Activated T-cell treated with anti-CD3 and anti-CD28 coated beads for 1 hour (primary cell): ENCODE measurements around the gene POU2AF1.
"Not testable (repeated sequence)": the region's sequence is repeated elsewhere in the genome, so short reads cannot be mapped to it uniquely, and the experiment has no call there.

Source experiments
- DNase-seq: peaks from one replicate; pipeline ENCODE4 v3.0.0-alpha.2; 2020; ENCODE audit warnings: low read depth

Gene POU2AF1

GRCh38 chr11:111344032-111344431 is 35.0 kb downstream of the POU2AF1 start:
- DNase-seq: no peak

- no peak for DNase-seq
Observed at GRCh38 chr11:111342329-111342728, 36.7 kb downstream of the POU2AF1 start.

GRCh38 chr11:111339758-111340388 is 39.2 kb downstream of the POU2AF1 start:
- no peak for DNase-seq

DNA sequence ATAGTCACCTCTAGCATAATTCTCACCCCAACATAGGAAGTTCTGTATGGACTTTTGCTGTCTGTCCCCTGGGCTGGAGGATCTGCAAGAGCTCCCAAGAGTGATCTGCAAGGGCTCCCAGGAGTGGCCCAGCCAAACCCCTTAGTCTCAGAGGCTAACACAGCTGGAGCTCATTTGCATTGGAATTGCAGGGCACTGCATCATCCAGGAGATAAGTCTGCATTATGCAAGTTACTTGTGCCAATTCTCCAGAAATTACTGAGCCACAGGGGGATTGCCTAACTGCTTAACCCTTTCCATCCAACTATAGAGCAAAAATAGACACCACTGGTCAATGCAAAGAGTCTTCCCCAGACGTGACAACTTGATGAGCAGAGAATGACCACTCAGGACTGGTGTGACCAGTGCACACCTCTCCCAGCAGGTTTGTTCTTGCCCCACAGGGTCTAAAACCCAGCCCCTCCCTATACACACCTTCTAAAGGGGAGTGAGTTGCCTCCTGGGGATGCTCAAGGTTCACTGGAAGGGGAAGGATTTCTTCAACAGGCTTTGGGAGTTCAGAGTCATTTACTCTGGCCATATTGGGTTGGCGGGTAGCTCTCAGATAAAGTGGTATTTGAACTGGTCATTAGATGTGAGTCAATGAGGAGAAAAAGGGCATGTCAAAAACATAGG is 42.4 kb downstream of the POU2AF1 start:
- no peak for DNase-seq

GRCh38 chr11:111336062-111336461 is 43.0 kb downstream of the POU2AF1 start:
- no peak for DNase-seq

DNA sequence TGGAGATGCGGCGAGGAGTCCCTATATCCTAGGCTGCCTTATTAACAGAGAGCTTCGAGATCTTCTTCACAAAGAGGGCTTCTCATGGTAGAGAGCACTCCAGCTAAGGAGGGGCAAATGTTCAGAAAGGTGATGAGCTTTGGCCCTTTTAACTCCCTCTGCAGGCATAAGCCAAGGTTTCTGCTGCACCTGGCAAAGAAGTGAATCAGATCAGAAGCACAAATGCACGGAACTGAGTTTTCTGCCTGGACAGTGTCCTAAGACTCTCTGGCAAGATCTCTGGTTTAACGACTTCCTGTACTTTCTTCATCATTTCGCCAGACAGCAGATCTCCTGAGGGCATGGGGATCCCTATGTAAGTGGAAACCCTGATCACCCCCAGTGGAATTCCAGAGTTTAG is 43.5 kb downstream of the POU2AF1 start:
- DNase-seq: no peak

GRCh38 chr11:111334532-111335502 is 44.3 kb downstream of the POU2AF1 start:
- DNase-seq: no peak

DNA sequence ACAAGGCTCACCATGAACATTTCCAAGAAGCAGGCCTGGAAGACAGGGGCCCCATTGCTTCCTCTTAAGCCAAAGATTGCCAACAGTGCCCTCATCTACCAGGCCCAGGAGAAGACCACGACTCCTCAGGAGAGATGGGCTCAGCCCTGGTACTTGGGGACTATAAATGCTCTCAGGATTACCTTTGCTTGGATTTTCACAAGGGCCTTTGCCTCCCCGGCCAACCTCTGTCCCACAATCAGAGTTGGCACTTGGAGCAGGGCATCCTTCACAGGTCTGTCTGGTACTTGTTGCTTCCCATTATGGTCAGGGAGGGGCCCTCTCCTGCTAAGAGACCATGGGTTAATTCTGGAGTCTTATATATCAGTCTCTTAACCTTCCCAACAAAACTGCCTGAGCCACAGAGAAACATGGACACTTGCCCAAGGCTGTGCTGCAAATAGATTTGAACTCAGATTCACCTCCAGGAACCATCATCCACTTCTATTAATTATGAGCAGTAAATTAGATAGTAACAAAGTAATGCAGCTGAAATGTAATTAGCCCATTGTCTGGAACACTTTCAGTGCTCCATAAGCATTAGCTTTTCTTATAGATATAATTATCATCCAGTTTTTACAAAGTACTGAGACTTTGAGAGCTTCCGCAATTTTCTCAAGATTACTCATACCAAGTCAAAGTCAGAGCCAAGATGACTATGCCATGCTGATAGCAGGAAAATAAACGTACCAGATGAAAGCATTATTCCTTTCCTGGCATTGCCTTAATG is 47.2 kb downstream of the POU2AF1 start:
- DNase-seq: no peak

DNA sequence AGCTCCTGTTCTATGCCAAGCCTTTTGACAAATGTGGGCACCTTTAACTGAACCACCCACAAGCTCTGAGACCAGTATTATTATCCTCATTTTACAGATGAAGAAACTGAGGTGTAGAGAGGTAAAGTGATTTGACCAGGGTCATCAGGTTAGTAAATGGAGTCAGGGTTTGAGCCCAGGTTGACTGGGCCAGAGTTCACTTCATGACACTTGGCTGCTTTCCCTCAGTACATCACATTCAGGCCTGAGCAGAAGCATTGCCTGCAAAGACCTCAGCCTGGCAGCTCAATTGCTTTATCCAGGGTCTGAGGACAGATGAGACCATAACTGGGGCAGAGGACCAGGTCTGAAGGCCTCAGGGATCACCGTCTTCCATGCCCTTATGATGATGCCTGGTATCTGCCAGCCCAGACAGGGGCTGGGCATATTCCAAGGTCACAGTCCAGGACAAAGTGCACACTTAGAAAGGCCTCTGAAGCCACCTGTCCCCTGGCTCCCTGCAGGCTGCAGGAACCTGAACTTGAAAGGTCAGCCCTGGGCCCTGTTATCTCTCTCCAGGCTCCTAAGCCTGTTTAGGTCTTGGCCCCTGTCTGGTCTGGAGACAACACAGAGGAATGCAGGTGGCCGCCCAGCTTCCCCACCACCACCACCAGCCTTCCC is 48.7 kb downstream of the POU2AF1 start:
- no peak for DNase-seq

DNA sequence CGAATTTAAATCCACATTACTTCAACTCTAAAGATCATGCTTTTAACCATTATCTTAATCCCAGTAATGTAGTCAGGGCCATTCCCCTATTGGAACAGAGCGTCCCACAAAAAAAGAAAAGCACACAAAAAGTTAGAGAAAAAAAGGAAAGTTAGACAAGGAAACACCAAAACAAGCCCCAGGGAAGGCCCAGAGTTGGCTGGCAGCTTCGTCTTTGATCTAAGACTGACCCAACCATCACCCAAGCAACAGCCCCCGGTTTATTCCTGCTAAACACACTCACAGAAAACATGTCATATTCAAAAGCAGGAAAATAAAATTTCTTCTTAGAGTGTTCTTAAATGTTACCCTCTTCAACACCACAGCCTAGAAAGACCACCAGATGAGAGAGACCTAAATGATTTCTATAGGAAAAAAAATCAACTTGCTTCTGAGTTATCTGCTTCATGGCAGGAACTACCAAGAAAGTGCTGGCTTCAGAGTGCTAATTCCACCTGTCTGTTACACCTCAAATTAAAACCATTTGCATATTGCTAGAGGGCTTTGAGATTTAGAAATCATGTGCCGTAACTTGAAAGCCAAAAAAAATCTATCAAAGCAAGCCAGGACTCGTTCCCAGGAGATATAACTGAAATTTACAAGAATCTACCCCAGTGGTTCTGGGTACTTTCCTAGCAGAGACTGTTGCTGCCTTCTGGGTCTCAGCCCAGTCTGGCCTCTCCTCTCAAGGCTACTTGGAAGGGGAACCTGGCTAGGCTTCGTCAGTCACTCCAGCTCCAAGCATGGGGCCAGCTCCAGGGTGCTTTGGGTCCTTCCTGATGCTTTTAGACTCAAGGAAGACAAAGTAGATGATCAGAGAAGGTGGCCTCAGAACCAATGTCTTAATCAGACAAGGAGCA is 49.5 kb downstream of the POU2AF1 start:
- DNase-seq: no peak

- no peak for DNase-seq
Observed at GRCh38 chr11:111327908-111328624, 51.0 kb downstream of the POU2AF1 start.

GRCh38 chr11:111326824-111327223 is 52.3 kb downstream of the POU2AF1 start:
- DNase-seq: no peak

DNA sequence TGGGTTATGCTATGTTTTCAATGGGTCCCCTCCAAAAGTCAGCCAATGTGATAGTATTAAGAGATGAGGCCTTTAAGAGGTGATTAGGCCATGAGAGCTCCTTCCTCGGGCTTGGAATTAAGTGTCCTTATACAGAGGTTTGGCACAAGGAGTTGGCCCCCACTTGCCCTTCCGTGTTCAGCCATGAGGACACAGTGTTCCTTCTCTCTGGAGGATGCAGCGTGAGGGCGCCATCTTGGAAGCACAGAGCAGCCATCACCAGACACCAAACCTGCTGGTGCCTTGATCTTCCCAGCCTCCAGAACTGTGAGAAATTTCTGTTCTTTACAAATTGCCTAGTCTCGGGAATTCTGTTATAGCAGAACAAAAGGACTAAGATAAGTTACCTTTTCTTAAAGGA is 53.8 kb downstream of the POU2AF1 start:
- no peak for DNase-seq

- DNase-seq: no peak
Observed at GRCh38 chr11:111324277-111324720, 54.8 kb downstream of the POU2AF1 start.

GRCh38 chr11:111322534-111322933 is 56.5 kb downstream of the POU2AF1 start:
- DNase-seq: no peak

DNA sequence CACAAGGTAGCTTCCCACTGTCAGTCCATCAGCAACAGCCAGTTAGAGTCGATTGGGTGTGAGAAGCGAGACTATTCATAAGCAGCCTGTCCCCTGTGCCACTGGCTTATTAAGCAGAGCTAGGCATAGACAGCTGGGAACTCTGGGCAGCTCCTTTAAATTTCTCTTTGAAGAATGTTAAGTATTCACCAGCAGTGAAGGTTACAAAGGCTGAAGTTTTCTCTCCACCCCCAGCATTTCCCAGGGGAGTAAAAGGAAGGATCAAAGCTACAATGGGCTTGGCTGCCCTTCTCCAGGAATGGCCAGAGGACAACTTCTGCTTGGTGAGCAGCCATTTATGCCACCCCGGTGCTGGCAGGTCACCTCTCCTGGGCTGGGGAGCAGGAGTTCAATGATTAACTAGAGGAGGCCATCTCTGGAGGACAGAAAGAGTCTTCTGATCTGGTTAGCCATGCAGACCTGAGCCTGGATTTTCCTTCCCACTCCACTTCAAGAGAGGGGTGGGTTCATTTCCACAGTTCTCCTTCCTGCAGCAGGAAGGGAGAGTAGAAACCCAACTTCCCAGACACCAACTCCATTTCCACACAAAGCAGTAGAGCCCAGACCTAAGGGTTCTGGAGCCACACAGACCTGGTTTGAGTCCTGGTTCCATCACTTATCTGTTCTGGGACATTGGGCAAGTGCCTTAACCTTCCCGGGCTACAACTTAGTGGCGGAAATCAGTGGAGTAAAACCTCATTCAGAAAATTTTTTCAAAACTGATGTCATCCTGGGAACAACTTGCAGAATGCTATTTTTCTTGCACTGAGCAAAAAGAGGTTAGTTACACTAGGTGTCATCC is 58.1 kb downstream of the POU2AF1 start:
- DNase-seq: no peak

DNA sequence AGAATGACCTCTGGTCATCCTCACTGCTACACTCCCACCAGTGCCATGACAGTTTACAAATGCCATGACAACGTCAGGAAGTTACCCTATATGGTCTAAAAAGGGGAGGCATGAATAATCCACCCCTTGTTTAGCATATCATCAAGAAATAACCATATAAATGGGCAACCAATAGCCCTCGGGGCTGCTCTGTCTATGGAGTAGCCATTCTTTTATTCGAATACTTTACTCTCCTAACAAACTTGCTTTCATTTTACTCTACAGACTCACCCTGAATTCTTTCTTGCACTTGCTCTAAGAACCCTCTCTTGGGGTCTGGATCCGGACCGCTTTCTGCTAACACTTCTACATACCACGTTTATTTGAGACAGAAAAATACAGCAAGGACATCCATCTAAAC is 58.9 kb downstream of the POU2AF1 start:
- DNase-seq: not testable (repeated sequence)

GRCh38 chr11:111319296-111319695 is 59.8 kb downstream of the POU2AF1 start:
- no peak for DNase-seq

DNA sequence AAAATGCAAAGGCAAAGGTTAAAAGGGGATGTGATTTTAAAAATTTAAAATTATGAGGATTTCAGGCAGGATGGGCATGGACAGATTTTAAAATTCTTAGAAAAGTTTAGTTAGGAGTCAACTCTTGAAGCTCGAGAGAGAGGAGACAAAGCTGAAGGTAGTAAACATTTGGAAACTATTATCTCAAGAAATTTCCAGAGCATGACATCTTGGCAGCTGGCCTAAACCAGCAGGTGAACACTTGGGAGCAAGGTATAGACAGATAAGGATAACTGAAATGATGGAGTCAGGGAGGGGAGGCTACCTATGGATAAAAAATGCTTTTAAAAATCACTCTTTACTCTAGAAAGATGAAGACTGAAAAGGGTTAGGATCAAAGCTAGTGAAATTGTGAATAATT is 67.0 kb downstream of the POU2AF1 start:
- no peak for DNase-seq
